ENCODE data around the gene SPARCL1. TPM values are rescaled to one million over a fixed set of nuclear protein-coding genes. Genes with fewer than 3 reads are reported as not detected.
"Not testable (repeated sequence)": the region's sequence is repeated elsewhere in the genome, so short reads cannot be mapped to it uniquely, and the experiment has no call there.

Gene SPARCL1
- total RNA-seq, 1 experiment from 2014 or later: 0.12 TPM

DNA sequence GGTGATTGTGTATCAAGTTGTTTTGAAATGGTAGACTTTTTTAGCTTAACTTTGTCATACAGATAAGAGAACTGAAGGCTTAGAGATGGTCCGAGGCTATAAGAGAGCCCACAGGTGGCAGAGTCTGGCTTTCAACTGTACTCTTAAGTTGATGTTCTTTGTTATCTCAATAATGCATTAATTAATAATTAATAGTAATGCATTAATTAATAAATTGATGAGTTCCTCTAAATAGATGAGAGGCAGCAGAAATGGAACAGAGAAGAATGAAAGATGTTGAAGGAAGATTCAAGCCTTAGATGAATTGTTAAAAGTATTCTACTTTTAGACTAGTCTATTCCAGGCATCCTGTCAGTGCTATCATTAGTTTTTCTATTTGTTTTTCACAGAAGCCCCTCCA lies 84.4 kb downstream of the SPARCL1 start:
- DNase-seq (ENCODE audit: low spot score): no peak

GRCh38 chr4:87442889-87443288 lies 86.3 kb downstream of the SPARCL1 start:
- DNase-seq (ENCODE audit: low spot score): no peak

GRCh38 chr4:87433342-87433741 lies 95.8 kb downstream of the SPARCL1 start:
- no peak for DNase-seq (ENCODE audit: low spot score)

GRCh38 chr4:87430038-87430437 lies 99.1 kb downstream of the SPARCL1 start:
- DNase-seq (ENCODE audit: low spot score): no peak

DNA sequence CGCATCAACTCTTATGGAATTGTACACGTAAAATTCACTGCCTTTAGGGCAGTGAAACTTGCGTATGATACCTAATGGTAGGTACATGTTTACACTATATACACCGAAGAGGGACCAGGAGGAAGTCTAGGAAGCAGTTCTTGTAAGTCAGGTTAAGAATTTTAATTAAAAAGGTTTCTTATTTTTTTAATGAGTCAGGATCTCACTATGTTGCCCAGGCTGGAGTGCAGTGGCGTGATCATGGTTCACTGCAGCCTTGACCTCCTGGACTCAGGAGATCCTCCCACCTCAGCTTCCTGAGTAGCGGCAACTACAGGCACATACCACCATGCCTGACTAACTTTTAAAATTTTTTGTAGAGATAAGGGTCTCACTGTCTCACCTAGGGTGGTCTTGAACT lies 100.2 kb downstream of the SPARCL1 start:
- no peak for DNase-seq (ENCODE audit: low spot score)

DNA sequence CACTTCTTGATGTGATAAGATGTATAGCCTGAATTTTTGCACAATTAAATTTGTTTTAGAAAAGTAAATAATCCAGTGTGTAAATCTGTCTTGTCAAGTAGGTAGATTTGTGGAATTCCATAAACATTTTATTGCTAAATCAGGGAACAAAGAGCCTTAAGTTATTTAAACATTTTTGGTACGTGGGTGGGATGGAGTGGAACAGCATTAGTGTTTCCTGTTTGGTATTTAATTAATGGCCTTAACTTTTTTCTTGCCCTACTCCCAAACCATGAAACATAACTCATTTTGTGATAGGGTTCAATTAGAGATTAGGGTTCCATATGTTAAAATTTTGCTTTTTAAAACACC lies 101.7 kb downstream of the SPARCL1 start:
- DNase-seq (ENCODE audit: low spot score): no peak

- no peak for DNase-seq (ENCODE audit: low spot score)
Measured at GRCh38 chr4:87426865-87427517, 102.2 kb downstream of the SPARCL1 start.

DNA sequence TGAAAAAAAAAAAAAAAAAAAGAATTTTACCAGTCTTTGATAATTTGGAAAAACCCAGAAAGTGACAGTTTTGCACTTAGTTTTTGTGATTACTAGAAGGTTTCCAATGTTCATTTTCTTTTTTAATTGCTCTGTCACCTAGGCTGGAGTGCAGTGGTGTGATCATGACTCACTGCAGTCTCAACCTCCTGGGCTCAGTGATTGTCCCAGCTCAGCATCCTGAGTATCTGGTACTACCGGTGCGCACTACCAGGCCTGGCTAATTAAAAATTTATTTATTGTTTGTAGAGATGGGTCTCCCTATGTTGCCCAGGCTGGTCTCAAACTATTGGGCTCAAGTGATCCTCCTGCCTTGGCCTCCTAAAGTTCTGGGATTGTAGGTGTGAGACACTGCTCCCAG lies 103.5 kb downstream of the SPARCL1 start:
- no peak for DNase-seq (ENCODE audit: low spot score)

GRCh38 chr4:87424099-87424543 lies 105.1 kb downstream of the SPARCL1 start:
- DNase-seq (ENCODE audit: low spot score): not testable (repeated sequence)

Other genes with a start within 250 kb of the SPARCL1 start
- gene HSD17B13, start 206.5 kb downstream of the SPARCL1 start, total RNA-seq (2014; rRNA removed; shearing (Covaris generic)): 4.5 and 7.0 TPM in 2 replicates
- gene HSD17B11, start 138.2 kb downstream of the SPARCL1 start, total RNA-seq (2014; rRNA removed; shearing (Covaris generic)): 34.8 and 37.3 TPM in 2 replicates
- gene NUDT9, start 106.8 kb downstream of the SPARCL1 start, total RNA-seq (2014; rRNA removed; shearing (Covaris generic)): 12.6 and 16.0 TPM in 2 replicates
- not detected in 2 replicates for gene DSPP, start 79.2 kb upstream of the SPARCL1 start, total RNA-seq (2014; rRNA removed; shearing (Covaris generic))
- not detected in 2 replicates for gene DMP1, start 120.9 kb upstream of the SPARCL1 start, total RNA-seq (2014; rRNA removed; shearing (Covaris generic))

Measured in H4 (cell line).